ENCODE measurements around the gene ENPEP.
"Not testable (repeated sequence)": the region's sequence is repeated elsewhere in the genome, so short reads cannot be mapped to it uniquely, and the experiment has no call there.

The ENPEP gene

GRCh38 chr4:110483516-110483915 is 7.6 kb downstream of the ENPEP start:
- in situ Hi-C loops (cut with HindIII; ENCODE audit: low sequenced_read_pairs) = no loop called here

- in situ Hi-C loops (cut with HindIII; ENCODE audit: low sequenced_read_pairs) = no loop called here
Observed at GRCh38 chr4:110484029-110484428, 8.1 kb downstream of the ENPEP start.

GRCh38 chr4:110484767-110485166 is 8.8 kb downstream of the ENPEP start:
- in situ Hi-C loops (cut with HindIII; ENCODE audit: low sequenced_read_pairs) = no loop called here

- in situ Hi-C loops (cut with HindIII; ENCODE audit: low sequenced_read_pairs) = no loop called here
Observed at GRCh38 chr4:110485452-110485851, 9.5 kb downstream of the ENPEP start.

GRCh38 chr4:110486256-110486655 is 10.3 kb downstream of the ENPEP start:
- in situ Hi-C loops (cut with HindIII; ENCODE audit: low sequenced_read_pairs) = no loop called here

GRCh38 chr4:110486850-110487249 is 10.9 kb downstream of the ENPEP start:
- in situ Hi-C loops (cut with HindIII; ENCODE audit: low sequenced_read_pairs) = not testable (repeated sequence)

GRCh38 chr4:110487873-110488272 is 11.9 kb downstream of the ENPEP start:
- in situ Hi-C loops (cut with HindIII; ENCODE audit: low sequenced_read_pairs) = no loop called here

- in situ Hi-C loops (cut with HindIII; ENCODE audit: low sequenced_read_pairs) = no loop called here
Observed at GRCh38 chr4:110489901-110490508, 14.1 kb downstream of the ENPEP start.

- in situ Hi-C loops (cut with HindIII; ENCODE audit: low sequenced_read_pairs) = no loop called here
Observed at GRCh38 chr4:110492522-110492921, 16.6 kb downstream of the ENPEP start.

GRCh38 chr4:110493520-110493919 is 17.6 kb downstream of the ENPEP start:
- in situ Hi-C loops (cut with HindIII; ENCODE audit: low sequenced_read_pairs) = no loop called here

- in situ Hi-C loops (cut with HindIII; ENCODE audit: low sequenced_read_pairs) = no loop called here
Observed at GRCh38 chr4:110498420-110498819, 22.5 kb downstream of the ENPEP start.

- in situ Hi-C loops (cut with HindIII; ENCODE audit: low sequenced_read_pairs) = no loop called here
Observed at GRCh38 chr4:110499126-110499525, 23.2 kb downstream of the ENPEP start.

- in situ Hi-C loops (cut with HindIII; ENCODE audit: low sequenced_read_pairs) = no loop called here
Observed at GRCh38 chr4:110501826-110502225, 25.9 kb downstream of the ENPEP start.

GRCh38 chr4:110503270-110504083 is 27.5 kb downstream of the ENPEP start:
- in situ Hi-C loops (cut with HindIII; ENCODE audit: low sequenced_read_pairs) = no loop called here

GRCh38 chr4:110504084-110504435 is 28.1 kb downstream of the ENPEP start:
- in situ Hi-C loops (cut with HindIII; ENCODE audit: low sequenced_read_pairs) = no loop called here

GRCh38 chr4:110505440-110505839 is 29.5 kb downstream of the ENPEP start:
- in situ Hi-C loops (cut with HindIII; ENCODE audit: low sequenced_read_pairs) = no loop called here

GRCh38 chr4:110508827-110509710 is 33.1 kb downstream of the ENPEP start:
- in situ Hi-C loops (cut with HindIII; ENCODE audit: low sequenced_read_pairs) = no loop called here

GRCh38 chr4:110510277-110510676 is 34.3 kb downstream of the ENPEP start:
- in situ Hi-C loops (cut with HindIII; ENCODE audit: low sequenced_read_pairs) = loop anchor here (10.0 kb wide), 1 partner anchor 165 kb away; no protein-coding TSS in a partner anchor

GRCh38 chr4:110510955-110511544 is 35.1 kb downstream of the ENPEP start:
- in situ Hi-C loops (cut with HindIII; ENCODE audit: low sequenced_read_pairs) = loop anchor here (10.0 kb wide), 1 partner anchor 166 kb away; no protein-coding TSS in a partner anchor

GRCh38 chr4:110512901-110513300 is 36.9 kb downstream of the ENPEP start:
- in situ Hi-C loops (cut with HindIII; ENCODE audit: low sequenced_read_pairs) = loop anchor here (10.0 kb wide), 1 partner anchor 168 kb away; no protein-coding TSS in a partner anchor

Data from DLD1 (cell line).